HG03469 (cell line): ENCODE results near the gene CDR2L.
A peak's percentile ranks its signal among the peaks of the same experiment; 100 is the strongest.
"Not testable (repeated sequence)": the region's sequence is repeated elsewhere in the genome, so short reads cannot be mapped to it uniquely, and the experiment has no call there.

Source experiments
- ATAC-seq: cut with Tn5 transposase; IDR thresholded peaks from one replicate; pipeline ENCODE4 v1.9.1; 2021; ENCODE audit warnings: mild to moderate bottlenecking, moderate library complexity, moderate number of reproducible peaks; ENCODE audit not compliant: unreplicated experiment

CDR2L gene

DNA sequence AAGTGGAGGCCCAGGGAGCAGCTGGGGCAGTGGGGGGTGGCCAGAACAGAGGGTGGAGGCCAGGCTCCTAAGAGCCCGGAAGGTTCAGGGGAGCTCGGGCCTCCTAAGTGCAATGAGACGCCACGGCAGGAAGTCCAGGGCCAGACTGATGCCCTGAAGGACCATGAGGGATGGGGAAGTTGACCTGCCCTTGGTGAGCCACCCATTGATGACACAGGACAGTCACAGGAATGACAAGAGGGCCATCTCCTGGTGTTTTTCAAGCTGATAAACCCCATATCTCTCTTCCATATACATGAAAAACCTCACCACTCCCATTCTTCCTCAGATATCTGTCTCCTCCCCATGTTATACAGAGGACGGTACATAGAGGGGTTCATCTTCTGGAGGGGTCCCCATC is 19.2 kb downstream of the CDR2L start:
- no peak for ATAC-seq

DNA sequence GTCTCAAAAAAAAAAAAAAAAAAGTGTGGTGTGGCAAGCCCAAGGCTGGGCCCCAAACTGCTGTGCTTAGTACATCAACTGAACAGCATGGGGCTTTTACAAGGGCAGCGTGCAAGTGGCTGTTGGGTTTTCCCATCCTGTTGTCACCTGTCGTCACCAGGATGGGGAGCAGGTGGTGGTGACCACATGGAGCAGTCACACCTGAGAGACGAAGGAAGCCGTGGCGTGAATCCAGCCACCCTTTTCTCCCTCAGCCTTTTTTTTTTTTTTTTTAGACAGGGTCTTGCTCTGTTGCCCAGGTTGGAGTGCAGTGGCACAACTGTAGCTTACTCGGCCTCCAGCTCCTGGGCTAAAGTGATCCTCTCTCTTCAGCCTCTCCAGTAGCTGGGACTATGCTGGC is 20.9 kb downstream of the CDR2L start:
- no peak for ATAC-seq

DNA sequence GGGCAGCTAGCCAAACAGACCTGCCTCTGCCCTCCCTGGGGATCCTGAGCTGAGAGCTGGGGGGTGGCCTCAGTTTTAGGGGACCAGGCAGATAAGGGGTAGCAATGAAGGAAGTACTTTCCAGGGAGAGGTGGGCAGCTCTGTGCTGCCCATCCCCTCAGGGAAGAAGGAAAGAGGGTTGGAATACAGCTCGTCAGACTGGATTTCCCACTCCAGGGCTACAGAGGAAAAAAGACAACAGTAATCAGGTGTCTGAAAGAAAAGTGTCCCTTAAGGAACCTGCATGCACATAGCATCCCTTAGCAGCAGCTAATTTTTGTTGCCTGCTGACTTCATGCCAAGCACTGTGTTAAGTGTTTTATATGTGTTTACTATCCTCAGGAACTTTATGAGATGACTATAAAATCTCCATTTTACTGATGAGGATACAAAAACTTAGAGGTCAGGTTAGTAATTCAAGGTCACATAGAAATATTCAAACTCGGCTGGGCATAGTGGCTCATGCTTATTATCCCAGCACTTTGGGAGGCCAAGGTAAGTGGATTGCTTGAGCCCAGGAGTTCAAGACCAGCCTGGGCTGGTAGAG is 21.8 kb downstream of the CDR2L start:
- ATAC-seq = no peak

DNA sequence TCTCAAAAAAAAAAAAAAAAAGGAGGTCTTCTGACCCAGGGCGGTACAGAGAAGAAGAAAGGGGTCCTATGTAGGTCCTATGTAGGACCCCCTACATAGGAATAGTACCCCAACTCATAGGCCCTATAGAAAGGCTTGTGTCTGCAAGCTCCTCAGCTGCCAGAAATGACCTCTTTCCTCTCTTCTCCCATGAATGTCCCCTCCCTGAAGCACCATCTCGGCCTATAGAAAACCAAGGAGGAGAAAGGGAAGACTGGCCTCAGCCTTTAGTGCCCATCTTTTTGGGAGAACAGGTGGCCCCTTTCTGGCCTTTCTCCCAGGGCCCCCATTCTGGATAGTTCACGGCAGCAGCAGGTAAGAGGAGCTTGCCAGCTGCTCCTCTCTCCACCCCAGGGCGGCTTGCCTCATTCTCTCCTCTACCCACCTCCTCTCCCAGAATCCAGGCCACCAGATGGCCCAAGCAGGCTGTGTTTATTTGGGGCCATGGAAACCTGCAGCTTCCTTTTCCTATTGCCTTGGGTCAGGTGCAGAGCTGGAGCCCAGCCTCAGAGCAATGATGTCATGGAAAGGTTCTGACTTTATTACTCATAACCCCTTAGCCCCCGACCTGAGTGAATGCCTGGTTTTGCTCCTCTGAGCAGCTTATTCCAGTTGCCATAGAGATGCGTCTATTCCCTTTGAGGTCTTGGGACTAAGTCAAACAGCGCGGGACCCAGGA is 23.4 kb downstream of the CDR2L start:
- ATAC-seq = no peak

DNA sequence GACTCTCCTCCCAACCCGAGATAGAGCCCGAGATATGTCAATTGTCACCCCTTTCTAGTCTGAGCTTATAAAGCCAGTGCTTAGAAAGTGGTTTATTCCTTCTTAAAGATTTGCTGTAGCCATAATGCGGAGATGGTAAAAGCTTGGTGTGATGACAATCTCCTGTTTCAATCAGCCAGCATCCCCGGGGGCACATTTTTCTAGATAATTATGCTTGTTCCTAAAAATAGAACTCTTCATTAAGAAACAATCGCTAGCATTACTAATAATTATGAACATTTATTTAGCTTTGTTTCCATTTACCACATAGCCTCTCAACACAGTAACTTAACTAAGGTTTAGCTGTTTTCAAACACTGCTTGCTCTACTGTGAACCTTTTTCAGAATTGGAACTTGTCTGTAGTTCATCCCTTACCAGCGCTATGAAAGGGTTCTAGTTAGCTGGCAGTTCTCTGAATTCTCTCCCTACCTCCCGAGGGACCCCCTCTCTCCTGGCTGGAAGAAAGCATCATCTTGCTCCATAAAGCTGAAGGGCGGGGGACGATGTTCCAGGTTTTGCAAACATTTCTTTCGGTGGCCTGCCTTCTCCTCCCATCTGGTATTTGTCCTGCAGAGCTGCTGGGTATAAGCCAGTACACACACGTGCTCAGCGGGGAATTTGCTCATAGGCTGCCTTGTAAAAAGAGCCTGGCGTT is 24.1 kb downstream of the CDR2L start:
- ATAC-seq = no peak

DNA sequence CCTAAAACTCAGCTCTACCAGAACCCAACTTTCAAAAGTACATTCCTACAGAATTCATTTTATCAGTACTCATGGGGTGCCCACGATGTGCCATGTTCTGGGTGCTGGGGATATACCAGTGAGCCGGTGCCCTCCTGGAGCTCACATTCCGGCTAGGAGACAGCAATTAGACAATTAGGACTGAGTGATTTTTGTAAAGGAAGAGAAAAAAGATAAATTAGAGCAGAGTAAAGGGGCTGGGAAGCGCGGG is 24.6 kb downstream of the CDR2L start:
- no peak for ATAC-seq

DNA sequence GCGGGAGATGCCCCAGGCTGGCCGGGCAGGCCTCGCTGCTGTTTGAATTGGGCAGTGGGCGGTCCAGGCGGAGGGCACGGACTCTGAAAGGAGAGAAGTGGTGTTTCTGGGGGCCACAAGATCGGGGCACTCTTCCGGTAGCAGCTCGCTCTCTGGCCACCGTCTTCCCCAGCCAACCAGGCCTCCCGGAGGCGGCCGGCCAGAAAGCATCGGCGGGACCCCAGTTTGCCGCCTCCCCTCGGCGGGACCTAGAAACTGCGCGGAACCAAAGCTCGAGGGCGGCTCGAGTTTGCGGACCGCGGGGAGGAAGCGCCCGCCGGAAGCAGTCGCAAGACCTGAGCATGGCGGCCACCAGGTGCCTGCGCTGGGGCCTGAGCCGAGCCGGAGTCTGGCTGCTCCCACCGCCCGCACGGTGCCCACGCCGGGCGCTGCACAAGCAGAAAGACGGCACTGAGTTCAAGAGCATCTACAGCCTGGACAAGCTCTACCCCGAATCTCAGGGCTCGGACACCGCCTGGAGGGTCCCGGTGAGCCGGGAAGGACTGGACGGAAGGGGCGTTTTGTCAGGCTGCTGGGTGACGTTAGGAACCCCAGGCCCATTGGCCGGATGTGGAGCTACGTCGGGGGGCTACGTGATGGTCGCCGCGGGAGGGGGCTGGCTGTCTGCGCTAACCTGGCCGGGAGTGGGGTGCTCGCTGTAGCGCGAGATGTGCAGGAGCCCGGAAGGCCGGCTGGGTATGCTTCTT is 25.1 kb downstream of the CDR2L start, which contains the start of gene MRPL58:
TSS of gene MRPL58 (plus strand) at position 325 of the 746 bp plus-strand sequence. CDS start at position 342, 17 bp downstream.
- ATAC-seq = peak; percentile 64

DNA sequence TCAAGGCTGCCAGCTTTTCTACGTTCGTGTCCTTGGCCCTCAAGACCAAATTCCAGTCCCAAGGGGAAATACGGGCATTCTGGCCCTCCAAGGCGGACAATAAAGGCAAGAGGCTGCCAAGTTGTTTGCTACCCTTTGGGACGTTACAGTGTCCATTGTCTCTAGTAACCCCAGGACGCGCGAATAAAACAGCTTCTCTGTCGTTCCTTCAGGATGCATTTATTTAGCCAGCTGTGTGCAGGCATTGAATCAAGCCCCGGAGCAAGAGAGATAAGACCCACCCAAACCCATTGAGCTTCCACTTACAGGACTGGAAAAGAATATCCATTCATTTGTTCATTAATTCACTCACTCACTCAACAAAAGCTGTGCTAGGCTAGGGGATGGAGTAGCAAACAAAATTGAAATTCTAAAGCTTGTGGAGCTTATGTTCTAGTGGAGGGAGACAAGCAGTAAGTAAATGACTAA is 25.7 kb downstream of the CDR2L start:
- ATAC-seq = no peak

DNA sequence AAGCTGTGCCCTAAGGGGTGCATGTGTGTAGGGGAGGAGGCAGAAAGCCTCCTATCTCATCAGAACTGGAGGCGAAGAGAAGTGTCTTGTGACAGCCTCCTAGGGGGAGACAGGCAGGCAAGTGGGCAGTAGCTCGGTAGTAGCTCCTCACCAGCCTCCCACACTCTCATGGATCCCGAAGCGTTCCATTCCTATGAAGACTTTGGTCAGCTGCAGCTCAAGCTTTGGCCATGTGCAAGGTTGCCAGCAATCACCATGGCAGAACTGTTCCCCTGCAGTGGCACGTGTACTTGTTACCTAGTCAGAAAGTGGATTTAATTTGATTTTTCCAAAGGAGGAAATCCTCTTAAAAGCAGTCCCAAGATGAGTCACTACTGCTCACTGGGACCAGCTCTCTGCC is 31.7 kb downstream of the CDR2L start:
- no peak for ATAC-seq

DNA sequence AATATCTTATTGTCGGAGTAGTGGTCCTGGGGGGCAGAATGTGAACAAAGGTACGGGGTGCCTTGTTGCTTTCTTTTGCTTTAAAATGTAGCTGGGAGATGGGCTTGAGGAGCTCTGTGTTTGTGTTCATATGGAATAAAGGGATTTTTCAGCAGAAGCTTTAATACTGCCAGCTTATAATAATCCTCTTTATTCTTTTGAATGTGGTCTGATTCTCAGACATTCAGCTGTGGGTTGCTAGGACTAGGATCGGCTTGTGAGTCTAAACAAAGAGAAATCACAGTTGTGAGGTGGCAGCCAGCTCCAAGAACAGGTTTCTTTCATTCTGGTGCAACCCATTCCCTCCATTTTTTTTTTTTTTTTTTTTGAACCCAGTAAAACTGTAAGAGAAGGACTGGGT is 32.3 kb downstream of the CDR2L start:
- no peak for ATAC-seq

DNA sequence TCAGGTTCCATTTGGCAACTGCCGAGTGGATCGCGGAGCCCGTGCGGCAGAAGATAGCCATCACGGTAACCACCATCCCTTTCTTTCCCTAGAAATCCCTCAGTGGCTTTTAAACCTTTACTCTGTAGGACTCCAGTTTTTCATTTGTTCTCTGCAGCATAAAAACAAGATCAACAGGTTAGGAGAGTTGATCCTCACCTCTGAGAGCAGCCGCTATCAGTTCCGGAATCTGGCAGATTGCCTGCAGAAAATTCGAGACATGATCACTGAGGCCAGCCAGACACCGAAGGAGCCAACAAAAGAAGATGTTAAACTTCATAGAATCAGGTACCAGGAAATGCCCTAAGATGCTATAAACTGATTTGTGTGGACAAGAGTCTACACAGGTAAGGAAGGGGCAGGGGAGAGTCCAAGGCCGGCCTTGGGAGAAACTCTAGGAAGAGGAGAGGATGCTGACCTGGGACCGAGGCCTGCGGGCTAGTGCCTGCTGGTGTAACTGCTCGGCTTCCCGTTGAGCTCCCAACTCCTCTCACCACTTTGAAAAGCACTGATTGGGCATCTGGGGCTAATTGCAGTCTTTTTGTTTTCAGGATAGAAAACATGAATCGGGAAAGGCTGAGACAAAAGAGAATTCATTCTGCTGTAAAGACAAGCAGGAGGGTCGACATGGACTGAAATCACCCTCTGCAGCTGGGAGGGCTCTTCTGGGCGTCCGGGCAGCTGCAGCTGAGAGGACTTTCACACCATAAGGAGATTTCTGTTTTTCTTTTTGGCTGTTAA is 33.1 kb downstream of the CDR2L start:
- ATAC-seq = no peak

DNA sequence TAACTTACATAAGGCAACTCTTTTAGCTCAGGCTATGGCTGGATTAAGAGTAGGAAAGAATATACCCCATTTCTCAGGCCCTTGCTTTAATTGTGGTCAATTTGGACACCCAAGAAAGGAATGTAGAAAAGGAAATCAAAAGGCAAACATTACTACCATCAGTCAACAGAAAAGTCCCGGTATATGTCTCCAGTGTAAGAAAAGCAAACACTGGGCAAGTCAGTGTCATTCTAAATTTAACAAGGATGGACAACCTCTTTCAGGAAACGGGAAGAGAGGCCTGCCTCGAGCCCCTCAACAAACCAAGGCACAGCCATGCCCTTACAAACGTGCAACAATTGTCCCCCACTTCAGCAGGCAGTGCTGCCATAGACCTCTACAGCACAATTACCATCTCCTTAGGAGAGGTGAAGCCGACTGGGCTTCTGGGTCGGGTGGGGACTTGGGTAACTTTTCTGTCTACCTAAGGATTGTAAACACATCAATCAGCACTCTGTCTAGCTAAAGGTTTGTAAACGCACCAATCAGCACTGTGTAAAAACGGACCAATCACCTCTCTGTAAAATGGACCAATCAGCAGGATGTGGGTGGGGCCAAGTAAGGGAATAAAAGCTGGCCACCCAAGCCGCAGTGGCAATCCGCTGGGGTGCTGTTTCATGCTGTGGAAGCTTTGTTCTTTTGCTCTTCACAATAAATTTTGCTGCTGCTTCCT is 37.4 kb downstream of the CDR2L start:
- ATAC-seq = no peak

DNA sequence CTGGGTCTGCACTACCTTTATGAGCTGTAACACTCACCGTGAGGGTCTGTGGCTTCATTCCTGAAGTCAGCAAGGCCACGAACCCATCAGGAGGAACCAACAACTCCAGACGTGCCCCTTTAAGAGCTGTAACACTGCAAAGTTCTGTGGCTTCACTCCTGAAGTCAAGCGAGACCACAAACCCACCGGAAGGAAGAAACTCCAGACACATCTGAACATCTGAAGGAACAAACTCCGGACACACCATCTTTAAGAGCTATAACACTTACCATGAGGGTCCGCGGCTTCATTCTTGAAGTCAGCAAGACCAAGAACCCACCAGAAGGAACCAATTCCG is 37.9 kb downstream of the CDR2L start:
- not testable (repeated sequence) for ATAC-seq

DNA sequence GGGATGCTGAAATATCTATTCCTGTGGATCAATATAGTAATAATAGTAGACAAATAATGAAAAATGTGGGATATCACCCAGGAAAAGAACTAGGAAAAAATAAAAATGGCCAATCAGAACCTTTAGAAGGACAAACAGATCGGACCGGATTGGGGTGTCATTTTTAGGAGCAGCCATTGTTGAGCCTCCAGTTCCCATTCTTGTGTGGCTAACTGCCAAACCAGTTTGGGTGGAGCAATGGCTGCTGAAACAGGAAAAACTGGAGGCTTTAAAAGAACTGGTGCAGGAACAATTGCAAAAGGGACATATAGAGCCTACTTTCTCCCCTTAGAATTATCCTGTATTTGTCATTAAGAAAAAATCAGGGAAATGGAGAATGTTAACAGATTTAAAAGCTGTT is 39.2 kb downstream of the CDR2L start:
- not testable (repeated sequence) for ATAC-seq

DNA sequence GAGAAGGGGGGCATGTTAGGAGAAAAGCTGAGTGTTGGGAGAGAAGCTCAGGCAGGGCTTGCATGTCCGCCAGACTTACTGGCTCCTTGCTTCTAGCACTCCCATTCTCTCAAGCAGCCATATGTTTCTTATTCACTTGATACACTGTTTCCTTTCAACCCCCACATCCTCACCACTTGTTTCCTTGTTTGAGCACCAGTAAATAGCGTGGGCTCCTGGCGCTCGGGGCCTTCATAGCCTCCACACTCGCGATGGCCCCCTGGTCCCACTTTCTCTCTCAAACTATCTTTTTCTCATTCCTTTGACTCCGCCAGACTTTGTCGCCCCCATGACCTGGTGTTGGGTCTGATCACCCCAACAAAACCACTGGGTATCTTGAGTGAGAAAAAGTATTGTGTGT is 42.7 kb downstream of the CDR2L start:
- no peak for ATAC-seq

DNA sequence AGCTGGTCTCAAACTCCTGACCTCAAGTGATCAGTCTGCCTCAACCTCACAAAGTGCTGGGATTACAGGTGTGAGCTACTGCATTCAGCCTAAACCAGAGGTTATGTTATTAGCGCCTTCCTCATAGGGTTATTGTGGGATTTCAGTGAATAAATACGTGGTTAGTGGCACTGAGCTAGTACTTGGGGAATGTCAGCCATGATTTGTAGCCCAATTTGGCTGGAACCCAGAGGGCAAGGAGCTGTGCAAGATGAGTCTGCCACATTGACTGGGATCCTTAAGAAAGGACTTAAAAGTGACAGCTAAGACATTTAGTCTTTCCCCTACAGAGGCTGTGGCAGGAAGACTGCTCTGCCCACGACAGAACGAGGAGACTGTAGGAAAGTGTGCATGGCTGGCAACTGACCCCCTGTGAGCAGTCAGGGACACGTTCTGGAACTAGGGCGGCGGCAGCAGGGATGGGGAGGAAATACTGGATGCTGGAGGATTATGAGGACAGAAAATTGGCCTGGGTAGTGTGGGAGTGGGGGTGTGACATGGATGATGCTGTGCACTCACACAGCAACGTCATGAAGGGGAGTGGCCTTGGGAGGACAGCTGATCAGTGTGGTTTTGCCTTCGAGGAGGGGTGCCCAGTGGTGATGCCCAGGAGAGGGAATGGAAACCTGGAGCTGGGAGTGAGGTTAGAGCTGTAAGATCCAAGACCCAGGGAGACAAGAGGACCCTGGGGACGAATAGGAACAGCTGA is 44.7 kb downstream of the CDR2L start:
- ATAC-seq = no peak

DNA sequence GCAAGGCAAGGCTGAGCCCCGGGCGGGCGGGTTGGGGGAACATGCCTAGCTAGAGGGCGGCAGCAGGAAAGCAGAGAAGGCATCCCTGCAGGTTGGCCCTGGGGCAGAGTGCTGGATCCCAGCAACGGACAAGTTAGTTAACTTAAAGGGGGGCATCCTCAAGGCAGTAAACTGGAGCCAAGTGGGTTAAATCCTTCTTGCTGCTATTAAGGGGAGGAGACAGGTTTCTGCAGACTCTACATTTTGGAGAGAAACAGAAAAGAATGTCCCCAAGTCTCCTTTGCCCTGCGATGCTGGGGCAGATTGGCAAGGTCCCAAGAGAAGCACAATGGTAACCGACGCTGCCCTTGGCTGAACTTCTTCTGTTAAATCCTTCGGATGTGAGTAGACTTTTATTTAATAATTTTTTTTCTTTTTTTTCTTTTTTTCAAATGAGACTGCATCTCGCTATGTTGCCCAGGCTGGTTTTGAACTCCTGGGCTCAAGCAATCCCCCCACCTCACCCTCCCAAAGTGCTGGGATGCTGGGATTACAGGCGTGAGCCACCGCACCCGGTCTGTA is 45.4 kb downstream of the CDR2L start:
- ATAC-seq = no peak

DNA sequence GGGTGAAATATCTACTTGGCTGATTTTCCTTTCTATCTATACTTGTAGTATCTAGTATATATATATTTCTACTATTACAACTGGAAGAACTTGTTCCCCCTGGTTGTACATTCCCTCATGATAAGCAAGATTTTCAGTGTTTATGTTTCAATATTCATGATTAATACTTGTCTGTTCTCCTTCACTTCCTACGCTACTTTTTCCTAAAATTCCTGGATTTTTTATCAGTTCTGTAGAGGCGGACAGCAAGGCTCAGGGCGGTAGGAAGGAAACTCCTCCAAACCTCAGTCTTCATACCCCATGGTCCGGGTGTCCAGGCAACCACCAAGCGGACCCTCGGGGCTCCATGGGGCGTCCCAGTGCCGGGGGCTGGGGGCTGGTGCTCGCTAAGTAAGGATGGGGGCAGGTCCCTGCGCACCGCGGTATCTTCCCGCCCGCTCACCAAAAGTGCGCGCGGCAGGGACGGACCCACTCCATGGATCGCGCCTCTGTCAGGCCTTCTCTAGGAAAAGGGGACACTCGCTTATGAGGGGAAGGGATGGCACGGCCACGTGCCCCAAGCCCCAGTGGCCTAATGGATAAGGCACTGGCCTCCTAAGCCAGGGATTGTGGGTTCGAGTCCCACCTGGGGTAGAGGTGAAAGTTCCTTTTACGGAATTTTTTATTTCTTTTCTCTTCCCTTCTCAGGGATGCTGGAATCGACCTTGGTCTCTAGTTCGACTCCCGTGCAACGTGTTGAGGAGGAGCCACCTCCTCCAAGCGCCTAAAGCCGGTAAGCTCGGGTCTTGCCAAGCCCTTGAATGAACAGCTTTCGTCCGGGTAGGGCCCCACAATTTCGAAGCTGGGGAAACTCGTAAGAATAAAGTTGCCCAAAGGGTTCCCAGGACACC is 46.2 kb downstream of the CDR2L start:
- ATAC-seq = no peak
